ENCODE results near the gene PTPN22. TPM values are rescaled to one million over a fixed set of nuclear protein-coding genes. Genes with fewer than 3 reads are reported as not detected.

The PTPN22 gene
- 0.07 TPM in 1 of 5 replicates, not detected in the others for total RNA-seq (2022; extraction: Qiagen RNA extraction; ENCODE audit: low read depth)

DNA sequence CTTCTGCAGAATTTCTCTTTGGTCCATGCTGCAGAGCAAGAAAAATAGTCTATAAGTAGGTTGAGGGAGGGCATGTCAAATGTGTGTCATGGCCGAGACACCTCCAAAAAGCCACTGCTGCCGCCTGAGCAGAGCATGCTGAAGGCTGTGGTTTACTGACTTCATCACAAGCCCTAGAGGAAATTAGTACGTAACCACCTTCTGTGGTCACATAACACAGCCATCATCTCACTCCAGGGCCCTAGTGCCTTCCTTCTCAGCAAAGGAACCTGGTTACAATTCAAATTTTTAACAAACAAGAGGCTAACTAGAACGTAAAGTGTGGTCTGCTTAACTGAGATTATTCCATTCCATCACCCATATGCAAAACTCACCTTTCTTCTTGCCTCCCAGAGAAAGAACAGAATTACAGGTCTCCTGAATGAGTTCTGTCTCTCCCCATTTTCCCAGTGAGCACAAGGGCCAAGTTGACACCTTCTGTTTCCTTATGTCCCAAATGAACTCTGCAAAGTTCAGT is at the start of gene PTPN22:
PTPN22 (minus strand) TSS at position 116 of the 517 bp plus-strand sequence.

DNA sequence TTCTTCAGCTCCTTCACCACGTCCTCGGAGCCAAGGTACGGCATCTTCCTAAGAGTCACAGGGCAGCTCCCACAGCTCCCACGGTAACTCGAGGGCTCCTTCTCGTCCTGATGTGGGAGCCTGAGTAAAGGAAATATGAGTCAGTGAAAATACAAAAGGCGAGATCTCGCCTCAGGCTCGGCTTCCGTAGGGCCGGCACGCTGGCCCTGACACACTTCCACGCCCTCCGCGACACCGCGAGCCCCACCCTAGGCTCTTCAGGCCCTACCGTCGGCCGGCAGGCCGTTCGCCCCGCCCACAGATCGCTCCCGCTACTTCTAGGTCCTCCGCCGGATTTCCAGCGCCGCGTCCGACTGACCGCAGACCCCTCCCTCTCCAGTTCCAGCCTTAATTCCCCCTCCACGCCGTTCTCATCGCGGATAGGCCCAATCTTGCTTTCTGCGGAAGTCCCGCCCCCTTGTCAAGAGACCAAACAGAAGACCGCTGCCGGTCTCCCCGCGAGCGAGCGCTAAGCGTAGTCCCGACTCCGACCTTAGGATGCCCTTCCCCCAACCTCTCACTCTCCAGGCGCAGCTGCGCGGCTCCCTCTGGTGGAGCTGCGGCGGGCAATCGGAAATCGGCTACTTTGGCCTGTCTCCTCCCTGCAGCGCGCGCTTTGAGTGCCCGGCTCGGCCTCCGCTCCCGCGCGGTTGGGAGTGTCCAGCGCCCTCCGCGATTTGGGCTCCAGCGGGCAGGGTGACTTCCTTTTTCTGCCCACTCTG is 33.3 kb upstream of the PTPN22 start, which contains the start of the genes AP4B1 and DCLRE1B:
AP4B1 (minus strand) TSS at position 126 of the 761 bp plus-strand sequence; CDS start at position 44, 82 bp downstream.
DCLRE1B (plus strand) TSS at position 653 of the 761 bp plus-strand sequence. CDS start 261 bp downstream, outside the sequence.

DNA sequence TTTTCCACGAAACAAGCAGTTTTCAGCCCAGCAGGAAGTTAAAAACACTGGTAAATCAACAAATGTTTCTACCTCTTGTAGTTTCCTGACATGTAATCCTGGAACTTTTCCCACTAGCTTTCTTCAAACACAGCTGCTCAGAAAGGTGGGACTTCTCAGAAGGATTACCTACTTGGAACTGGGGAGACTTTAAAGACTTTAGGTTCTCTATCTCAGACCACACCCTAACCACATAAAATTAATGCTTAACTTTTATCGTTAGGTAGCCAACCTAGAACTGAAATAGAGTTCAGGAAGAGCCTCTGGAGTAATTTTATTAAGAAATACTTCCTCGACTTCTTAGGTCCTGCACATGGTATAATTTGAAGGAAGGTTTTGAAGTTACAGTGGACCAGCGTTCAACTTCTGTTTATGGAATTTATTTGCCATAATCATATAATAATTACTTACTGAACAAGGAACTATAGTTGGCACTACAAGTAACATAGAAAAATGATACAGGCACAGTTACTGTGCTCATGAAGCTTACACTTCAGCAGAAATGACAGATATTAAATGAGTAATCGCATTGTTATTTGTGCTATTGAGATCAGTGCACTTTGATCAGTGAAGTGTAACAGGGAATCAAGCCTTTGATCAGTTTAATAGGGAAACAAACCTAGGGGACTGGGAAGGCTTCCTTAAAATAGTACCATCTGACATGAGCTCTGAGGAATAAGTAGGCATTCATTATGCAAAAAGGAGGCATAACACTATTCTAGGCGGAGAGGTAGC is 16.1 kb upstream of the PTPN22 start, which contains the start of gene BCL2L15:
BCL2L15 (minus strand) TSS at position 180 of the 774 bp plus-strand sequence. CDS start 206 bp downstream, outside the sequence.

DNA sequence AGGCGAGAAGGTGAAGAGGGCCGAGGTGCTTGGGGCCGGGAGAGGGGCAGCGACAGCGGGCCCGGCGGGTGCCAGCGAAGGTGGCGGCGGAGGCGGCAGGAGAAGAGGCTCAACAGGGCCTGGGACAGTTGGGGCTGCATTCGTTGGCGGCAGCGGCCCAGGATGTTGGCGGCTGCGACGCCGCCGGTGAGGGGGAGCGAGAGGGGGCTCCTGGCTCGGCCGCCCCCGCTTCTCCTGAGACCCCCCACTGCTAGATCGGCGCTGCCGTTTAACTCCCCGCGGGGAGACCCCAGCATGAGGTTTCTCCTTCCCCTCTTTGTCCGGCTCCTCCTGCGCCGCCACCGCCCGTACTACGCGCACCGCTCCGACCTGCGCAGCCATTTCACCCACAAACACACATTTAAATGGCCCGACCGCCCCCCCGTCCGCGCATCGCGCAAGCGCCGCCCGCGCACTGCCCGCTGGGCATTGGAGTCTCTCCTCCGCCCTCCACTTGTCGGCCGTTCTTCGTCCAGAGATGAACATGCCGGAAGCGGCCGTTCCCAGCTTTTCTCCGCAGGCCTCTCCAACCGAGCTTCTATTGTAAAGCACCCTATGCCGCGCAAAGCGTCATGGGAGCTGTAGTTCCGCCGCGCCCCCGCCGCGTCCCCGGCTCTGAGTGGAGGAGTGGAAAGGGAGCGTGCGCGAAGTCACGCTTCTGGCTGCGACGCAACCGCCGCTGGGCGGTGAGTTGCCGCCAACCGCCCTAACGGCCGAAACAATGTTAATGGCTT is 59.4 kb downstream of the PTPN22 start, which contains the start of gene RSBN1:
RSBN1 (minus strand) TSS at position 589 of the 773 bp plus-strand sequence; CDS start at position 525, 64 bp downstream.

Other genes with a start within 250 kb of the PTPN22 start
- gene PHTF1, start 112.2 kb downstream of the PTPN22 start, total RNA-seq (2022; extraction: Qiagen RNA extraction; ENCODE audit: low read depth), result 14.5 to 17.8 TPM (median 16.2 TPM) in 5 replicates
- 3.4 to 3.9 TPM (median 3.8 TPM) in 5 replicates for gene RSBN1, start 59.2 kb downstream of the PTPN22 start, total RNA-seq (2022; extraction: Qiagen RNA extraction; ENCODE audit: low read depth)
- 0.36 to 0.94 TPM (median 0.62 TPM) in 5 replicates for gene BCL2L15, start 15.9 kb upstream of the PTPN22 start, total RNA-seq (2022; extraction: Qiagen RNA extraction; ENCODE audit: low read depth)
- 9.2 to 10.9 TPM (median 10.0 TPM) in 5 replicates for gene AP4B1, start 33.1 kb upstream of the PTPN22 start, total RNA-seq (2022; extraction: Qiagen RNA extraction; ENCODE audit: low read depth)
- 8.5 to 10.2 TPM (median 9.2 TPM) in 5 replicates for gene DCLRE1B, start 33.6 kb upstream of the PTPN22 start, total RNA-seq (2022; extraction: Qiagen RNA extraction; ENCODE audit: low read depth)
- gene HIPK1, start 57.6 kb upstream of the PTPN22 start, total RNA-seq (2022; extraction: Qiagen RNA extraction; ENCODE audit: low read depth), result 13.7 to 16.5 TPM (median 15.7 TPM) in 5 replicates
- gene OLFML3, start 107.8 kb upstream of the PTPN22 start, total RNA-seq (2022; extraction: Qiagen RNA extraction; ENCODE audit: low read depth), result 3.7 to 4.8 TPM (median 4.0 TPM) in 5 replicates

Measured in A549 treated with RU486 at 1 μM for 4 hours (cell line).